Measurements from ENCODE around the gene APOL4.
"Not testable (repeated sequence)": the region's sequence is repeated elsewhere in the genome, so short reads cannot be mapped to it uniquely, and the experiment has no call there.

APOL4 gene

DNA sequence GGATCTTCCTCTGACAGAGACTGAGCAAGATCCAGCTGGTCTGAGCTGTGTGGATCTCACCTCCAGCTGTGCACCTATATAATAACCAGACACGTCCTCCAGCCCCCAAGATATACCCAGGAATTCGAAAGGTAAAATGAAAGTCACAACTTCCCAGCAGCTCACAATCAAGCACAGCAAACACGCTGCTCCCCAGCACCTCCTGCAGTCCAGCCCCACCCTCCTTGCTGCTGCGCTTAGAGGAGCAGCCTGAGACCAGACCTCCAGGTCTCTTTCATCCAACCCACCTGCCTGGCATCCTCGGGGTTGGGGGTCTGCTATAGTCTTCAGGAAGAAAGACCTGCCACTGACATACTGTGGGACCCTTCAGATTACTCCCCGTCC, 3.0 kb upstream of the APOL4 start:
- peaks cover 4% of the 10 kb centered on the region for H3K27me3 Mint-ChIP-seq
- H3K9me3 Mint-ChIP-seq (ENCODE audit: low read depth), result no peaks in the 10 kb centered on the region
- no peaks in the 10 kb centered on the region for H3K36me3 Mint-ChIP-seq
- H3K4me3 Mint-ChIP-seq, result no peak overlapping the region
- no peak overlapping the region for H3K27ac Mint-ChIP-seq
- H3K4me1 Mint-ChIP-seq (ENCODE audit: low read depth), result no peaks in the 10 kb centered on the region

DNA sequence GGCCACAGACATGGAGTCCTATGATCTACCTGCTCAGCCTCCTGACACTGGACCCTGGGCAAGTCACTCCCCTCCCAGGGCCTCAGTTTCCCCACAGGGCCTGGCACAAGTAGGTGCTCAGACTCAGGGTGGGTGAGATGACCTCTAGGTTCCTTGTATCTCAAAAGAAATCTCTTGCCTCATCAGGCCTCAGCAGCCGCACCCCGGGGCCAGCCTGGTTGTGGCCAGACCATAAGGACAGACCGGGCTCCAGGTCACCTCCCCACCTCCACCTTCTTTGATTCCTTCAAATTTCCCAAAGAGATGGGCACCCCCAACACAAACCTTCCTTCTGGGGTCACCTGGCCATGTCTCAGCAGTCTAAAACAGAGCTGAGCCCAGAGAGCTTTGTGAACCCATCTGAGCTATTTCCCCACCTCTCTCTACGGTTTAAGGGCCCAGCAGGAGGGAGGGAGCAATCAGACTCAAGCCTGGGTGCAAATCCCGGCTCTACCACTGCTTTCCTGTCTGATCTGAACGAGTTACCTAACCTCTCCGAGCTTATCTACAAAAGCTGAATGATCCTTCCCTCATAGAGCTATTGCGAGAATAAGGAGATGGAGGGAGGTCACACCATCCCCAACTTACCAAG, 2.5 kb upstream of the APOL4 start:
- Mint-ChIP-seq H3K9me3 (ENCODE audit: low read depth) (no peaks in the 10 kb centered on the region), H3K27ac (no peak overlapping the region), H3K36me3 (no peaks in the 10 kb centered on the region), H3K4me1 (ENCODE audit: low read depth) (no peaks in the 10 kb centered on the region), H3K4me3 (no peak overlapping the region), H3K27me3 (peaks cover 4% of the 10 kb centered on the region)

DNA sequence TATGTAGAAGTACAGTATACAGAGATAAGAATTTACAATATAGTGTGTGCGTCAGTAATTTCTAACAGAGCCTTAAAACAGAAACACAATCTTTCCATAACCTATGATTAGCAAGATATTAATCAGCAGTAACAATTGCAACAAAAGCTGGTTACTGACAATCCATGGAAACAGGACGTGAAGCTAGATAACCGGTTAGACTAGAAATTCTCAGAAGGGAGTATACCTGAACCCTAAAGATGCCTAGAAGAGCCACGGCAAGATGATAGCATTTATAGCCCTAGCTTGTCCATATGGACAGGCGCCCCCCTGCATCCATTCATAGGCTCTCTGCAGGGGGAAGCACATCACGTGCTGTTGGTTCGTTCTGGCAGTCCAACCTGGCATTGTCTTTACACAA, 1.8 kb upstream of the APOL4 start:
- not testable (repeated sequence) for H3K4me1 Mint-ChIP-seq (ENCODE audit: low read depth); H3K27me3 Mint-ChIP-seq; H3K27ac Mint-ChIP-seq; H3K9me3 Mint-ChIP-seq (ENCODE audit: low read depth); H3K36me3 Mint-ChIP-seq; H3K4me3 Mint-ChIP-seq

DNA sequence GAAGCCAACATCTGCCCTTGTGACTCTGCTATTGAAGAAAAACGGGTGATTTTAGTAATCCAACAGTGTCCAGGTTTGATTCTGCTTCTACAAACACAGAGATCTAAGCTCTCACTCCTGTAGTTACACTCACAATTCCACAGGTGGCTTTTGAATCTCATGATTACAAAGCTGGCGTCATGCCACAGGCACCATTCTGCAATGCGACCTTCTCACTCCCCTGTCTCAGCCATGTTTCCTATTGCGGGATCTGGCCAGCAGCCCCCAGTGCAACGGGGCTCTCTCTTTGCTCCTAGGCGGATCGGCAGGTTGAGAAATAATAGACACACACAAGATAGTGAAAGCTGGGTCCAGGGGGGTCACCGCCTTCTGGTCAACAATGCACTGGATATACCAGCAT, 1.3 kb upstream of the APOL4 start:
- H3K27me3 Mint-ChIP-seq; H3K9me3 Mint-ChIP-seq (ENCODE audit: low read depth); H3K4me1 Mint-ChIP-seq (ENCODE audit: low read depth); H3K36me3 Mint-ChIP-seq; H3K4me3 Mint-ChIP-seq; H3K27ac Mint-ChIP-seq: not testable (repeated sequence)

DNA sequence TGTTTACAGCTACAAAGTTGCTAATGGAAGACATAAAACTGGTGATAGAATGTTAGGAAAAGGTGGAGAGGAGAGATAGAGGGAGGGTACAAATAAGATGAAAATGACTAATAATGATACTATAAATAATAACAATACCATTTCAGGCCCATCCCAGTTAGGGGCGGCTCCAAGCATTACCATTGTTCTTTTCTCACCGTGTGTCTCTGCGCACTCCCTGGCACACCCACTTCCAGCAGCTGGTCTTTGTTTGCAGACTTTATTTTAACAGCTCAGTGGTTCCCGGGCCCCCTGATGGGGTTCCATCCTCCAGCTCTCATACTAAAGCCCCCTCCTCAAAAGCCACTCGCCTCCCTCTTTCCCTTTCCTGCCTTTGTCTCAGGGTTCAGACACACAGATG, 584 bp downstream of the APOL4 start:
- not testable (repeated sequence) for H3K27me3 Mint-ChIP-seq; H3K27ac Mint-ChIP-seq; H3K9me3 Mint-ChIP-seq (ENCODE audit: low read depth); H3K36me3 Mint-ChIP-seq; H3K4me3 Mint-ChIP-seq
- H3K4me1 Mint-ChIP-seq (ENCODE audit: low read depth), result peaks cover 16% of the 10 kb centered on the region

DNA sequence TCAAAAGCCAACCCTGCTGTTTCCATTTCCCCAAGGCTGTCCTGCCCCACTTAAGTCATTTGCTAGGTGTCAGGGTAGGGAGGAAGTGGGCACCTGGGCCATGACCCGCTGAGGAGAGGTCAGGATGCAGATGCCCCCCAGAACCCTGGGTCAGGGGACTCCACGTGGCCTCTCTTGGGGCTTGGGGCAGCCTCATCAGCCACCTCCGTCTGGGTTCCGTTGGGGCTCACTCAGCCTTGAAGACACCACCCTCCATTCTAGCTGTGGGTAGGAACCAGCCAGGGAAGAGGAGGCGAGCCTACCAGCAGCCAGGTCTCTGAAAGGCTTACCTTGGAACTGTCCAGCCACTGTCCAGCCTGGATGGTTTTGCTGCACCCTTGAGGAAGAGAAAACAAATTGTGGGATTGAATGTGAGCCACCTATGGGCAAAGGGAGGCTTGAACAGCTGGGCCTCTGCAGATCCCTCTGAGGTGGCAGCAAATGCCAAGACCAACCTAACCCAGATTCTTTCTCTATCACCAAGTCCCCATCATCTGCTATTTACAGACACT, 2.5 kb downstream of the APOL4 start:
- H3K9me3 Mint-ChIP-seq (ENCODE audit: low read depth), result no peaks in the 10 kb centered on the region
- H3K27me3 Mint-ChIP-seq, result peaks cover 2% of the 10 kb centered on the region
- H3K4me3 Mint-ChIP-seq, result no peak overlapping the region
- no peaks in the 10 kb centered on the region for H3K36me3 Mint-ChIP-seq
- H3K4me1 Mint-ChIP-seq (ENCODE audit: low read depth), result peaks cover 19% of the 10 kb centered on the region
- no peak overlapping the region for H3K27ac Mint-ChIP-seq

DNA sequence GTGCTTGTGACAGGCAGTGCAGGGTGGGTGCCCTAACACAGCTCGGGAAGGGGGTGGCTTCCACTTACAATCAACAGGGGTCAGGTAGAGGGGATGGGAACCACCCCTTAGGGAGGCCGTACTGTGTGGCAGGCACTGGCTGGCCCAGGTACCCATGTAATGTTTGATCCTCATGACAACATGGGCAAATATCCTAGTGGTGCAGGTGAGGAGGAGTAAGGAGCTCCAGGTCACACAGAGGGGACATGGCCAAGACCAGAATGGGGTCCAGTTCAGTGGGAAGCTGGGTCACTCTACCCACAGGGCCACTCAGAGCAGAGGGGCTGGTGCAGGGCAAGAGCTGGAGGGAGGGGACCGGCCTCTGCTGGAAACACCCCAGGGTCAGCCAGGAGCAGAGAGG, 3.1 kb downstream of the APOL4 start:
- H3K27ac Mint-ChIP-seq, result peak overlapping the region; percentile 34
- peaks cover 2% of the 10 kb centered on the region for H3K27me3 Mint-ChIP-seq
- no peaks in the 10 kb centered on the region for H3K9me3 Mint-ChIP-seq (ENCODE audit: low read depth)
- H3K4me1 Mint-ChIP-seq (ENCODE audit: low read depth), result peaks cover 19% of the 10 kb centered on the region
- no peak overlapping the region for H3K4me3 Mint-ChIP-seq
- no peaks in the 10 kb centered on the region for H3K36me3 Mint-ChIP-seq

DNA sequence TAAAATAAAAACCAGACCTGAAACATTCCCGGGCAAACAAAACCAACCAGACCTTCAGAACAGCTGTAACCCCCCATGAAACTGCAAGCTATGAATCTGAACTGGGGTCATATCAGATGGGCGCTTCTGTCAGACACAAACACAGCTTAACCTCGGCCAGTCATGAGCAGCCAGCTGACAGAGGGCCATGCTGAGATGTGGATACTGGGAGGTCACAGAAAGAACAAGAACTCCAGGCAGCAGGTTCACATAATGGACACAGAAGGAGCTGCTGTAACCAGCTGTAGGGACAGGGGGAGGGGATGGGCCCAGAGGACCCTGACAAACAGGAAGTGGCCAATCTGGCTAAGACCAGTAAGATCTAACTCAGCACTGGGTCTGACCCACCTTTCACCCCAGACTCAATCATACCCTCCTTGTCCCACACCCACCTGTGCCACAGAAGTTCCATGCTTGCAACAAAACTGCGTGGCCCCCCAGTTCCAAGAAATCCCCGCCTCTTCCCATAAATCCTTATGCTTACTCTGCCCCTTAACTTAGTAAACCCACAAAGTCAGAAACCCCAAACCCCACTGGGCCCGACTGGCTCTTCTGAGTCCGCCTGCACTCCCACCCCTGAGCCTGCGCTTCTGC, 4.0 kb downstream of the APOL4 start:
- Mint-ChIP-seq H3K27ac (peak overlapping the region; percentile 34), H3K4me1 (ENCODE audit: low read depth) (peaks cover 19% of the 10 kb centered on the region), H3K36me3 (no peaks in the 10 kb centered on the region)

DNA sequence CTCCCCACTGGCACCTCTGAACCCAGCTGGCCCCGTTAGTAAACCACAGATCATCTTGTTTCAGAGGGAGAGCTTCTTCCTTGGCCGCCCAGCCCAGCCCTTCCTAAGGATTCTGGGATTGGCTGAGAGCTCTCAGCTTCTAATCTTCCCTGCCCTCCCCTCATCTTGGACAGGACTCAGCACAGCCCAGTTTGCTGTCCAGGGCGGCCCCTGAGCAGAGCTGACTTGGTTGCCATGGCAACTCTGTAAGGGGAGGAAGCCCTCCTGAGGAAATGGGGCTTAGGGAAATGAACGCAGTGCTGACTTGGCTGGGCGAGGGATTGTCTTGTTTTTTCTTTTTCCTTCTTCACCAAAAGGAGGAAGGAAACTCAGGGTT, 4.6 kb downstream of the APOL4 start:
- Mint-ChIP-seq H3K36me3 (no peaks in the 10 kb centered on the region), H3K4me3 (no peak overlapping the region), H3K27ac (no peak overlapping the region), H3K9me3 (ENCODE audit: low read depth) (no peaks in the 10 kb centered on the region), H3K27me3 (no peaks in the 10 kb centered on the region), H3K4me1 (ENCODE audit: low read depth) (peaks cover 19% of the 10 kb centered on the region)

More for the DNA sequence above, 4.0 kb downstream of the APOL4 start:
- H3K27me3 Mint-ChIP-seq, result no peaks in the 10 kb centered on the region
- H3K4me3 Mint-ChIP-seq, result no peak overlapping the region
- no peaks in the 10 kb centered on the region for H3K9me3 Mint-ChIP-seq (ENCODE audit: low read depth)

DNA sequence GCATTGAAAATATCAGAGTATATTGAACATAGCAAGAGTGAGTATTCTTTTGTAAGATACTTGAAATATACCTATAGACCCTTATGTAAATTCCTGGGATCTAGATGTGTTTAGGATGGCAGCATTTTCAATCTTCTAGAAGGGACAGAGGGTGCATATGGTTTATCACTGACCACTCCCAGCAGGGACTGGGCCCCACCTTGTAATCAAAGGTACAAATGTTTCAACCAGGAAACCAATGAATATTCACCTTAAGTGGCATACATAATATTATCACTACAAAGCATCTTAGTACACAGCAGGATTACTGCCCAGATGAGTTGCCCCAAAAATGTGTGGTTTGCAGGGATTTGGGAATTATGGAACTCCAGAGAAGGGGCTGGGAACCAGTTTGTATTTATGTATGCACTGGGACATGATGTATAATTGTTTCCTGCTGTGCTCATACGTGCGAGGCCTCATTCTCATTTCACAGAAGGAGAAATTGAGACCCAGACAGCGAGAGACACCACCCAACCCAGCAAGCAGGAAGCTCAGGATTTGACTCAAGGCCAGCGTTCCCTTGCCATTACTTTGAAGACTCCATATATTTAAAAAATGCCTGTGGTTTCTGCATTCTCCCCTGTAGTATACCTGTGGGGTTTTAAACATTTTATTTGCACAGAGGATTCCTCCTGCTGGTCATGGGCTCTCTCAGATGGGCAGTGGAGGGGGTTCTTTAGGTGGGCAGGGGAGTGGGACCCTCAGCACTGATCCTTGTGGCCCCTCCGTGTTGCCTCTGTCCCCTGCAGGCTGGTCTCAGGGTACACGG, 5.2 kb downstream of the APOL4 start:
- Mint-ChIP-seq H3K27ac (no peak overlapping the region), H3K36me3 (no peaks in the 10 kb centered on the region), H3K4me1 (ENCODE audit: low read depth) (peaks cover 19% of the 10 kb centered on the region), H3K9me3 (ENCODE audit: low read depth) (no peaks in the 10 kb centered on the region), H3K27me3 (no peaks in the 10 kb centered on the region), H3K4me3 (no peak overlapping the region)

DNA sequence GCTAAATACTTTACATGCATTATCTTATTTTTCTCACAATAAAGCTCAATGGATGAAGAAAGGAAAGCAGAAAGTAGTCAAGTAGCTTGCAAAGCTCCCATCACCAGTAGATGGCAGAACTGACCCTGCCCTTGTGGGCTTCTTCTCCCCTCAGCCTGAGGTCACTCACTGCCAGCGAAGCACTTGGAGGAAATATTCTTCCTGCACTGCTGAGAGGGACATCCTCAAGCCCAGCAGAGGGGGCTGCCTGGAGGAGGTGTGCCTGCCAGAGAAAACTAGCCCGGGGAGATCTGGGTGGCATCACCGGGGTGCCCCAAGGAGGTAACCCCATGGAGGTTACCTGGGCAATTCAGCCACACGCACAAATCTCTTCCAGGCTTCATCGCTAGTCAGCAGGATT, 6.6 kb downstream of the APOL4 start:
- no peaks in the 10 kb centered on the region for H3K9me3 Mint-ChIP-seq (ENCODE audit: low read depth)

DNA sequence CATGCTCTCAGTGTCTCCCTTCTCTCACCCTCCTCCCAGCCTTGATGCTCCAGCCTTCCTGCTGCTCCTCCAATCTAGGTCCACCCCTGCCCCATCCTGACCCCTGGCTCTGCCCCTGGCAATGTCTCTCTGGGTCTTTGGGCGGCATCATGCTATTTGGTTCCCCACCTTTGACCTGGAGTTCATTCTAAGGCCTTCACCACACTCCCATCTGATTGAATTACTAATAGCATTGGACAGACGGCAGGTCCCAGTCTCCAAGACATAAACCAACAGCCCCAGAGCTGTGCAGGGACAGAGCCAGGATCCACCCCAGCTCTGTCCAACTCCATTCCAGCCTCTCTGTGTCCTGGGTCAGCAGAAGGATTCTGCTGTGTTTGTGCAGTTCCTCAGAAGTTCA, 7.2 kb downstream of the APOL4 start:
- H3K4me1 Mint-ChIP-seq (ENCODE audit: low read depth), result peaks cover 19% of the 10 kb centered on the region
- H3K4me3 Mint-ChIP-seq, result no peak overlapping the region
- H3K27ac Mint-ChIP-seq, result no peak overlapping the region
- H3K27me3 Mint-ChIP-seq, result no peaks in the 10 kb centered on the region
- no peaks in the 10 kb centered on the region for H3K36me3 Mint-ChIP-seq
- H3K9me3 Mint-ChIP-seq (ENCODE audit: low read depth), result no peaks in the 10 kb centered on the region

More for the DNA sequence above, 6.6 kb downstream of the APOL4 start:
- Mint-ChIP-seq H3K4me3 (no peak overlapping the region), H3K27me3 (no peaks in the 10 kb centered on the region), H3K4me1 (ENCODE audit: low read depth) (peaks cover 19% of the 10 kb centered on the region), H3K27ac (no peak overlapping the region), H3K36me3 (no peaks in the 10 kb centered on the region)

DNA sequence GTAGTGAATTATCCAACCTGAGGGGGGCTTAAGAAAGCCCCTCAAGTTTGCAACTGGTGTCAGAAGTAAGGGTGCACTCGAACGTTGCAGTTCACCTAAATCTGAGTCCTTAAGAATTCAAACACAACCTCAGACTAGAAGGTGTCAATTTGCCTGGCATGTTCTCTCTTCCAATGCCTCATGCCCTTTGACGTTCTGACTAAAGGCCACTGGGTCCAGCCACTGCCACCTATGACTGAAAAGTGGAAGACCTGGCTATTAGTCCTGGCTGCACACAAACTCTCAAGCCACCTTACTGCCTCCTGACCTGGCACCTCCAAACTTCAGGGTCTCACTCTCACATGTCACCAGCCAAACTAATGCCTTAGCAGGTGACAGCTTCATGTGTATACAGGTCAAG, 8.0 kb downstream of the APOL4 start:
- H3K36me3 Mint-ChIP-seq, result no peaks in the 10 kb centered on the region
- H3K27ac Mint-ChIP-seq, result no peak overlapping the region
- no peaks in the 10 kb centered on the region for H3K27me3 Mint-ChIP-seq
- peaks cover 19% of the 10 kb centered on the region for H3K4me1 Mint-ChIP-seq (ENCODE audit: low read depth)
- H3K9me3 Mint-ChIP-seq (ENCODE audit: low read depth), result no peaks in the 10 kb centered on the region
- no peak overlapping the region for H3K4me3 Mint-ChIP-seq

DNA sequence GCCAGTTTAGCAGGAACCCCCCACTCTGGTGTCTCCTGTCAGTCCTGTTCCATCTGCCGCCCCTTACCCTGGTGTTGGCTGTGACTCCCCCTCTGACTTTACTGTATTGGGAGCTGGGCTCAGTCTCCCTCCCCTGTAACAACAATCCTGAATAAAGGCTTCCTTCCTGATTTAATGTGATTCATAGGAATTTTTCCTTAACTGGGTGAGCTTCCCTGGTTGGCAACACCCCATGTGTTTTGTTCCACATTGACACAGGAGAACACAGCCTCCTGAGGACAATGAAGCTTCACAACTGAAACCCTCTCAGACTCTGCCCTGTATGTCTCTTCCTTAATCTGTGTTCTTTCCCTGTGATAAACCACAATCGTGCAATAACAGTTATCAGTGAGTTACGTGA, 8.4 kb downstream of the APOL4 start:
- no peaks in the 10 kb centered on the region for H3K36me3 Mint-ChIP-seq
- no peak overlapping the region for H3K27ac Mint-ChIP-seq
- H3K27me3 Mint-ChIP-seq, result no peaks in the 10 kb centered on the region
- H3K4me1 Mint-ChIP-seq (ENCODE audit: low read depth), result peaks cover 16% of the 10 kb centered on the region
- H3K9me3 Mint-ChIP-seq (ENCODE audit: low read depth), result no peaks in the 10 kb centered on the region
- H3K4me3 Mint-ChIP-seq, result no peak overlapping the region

DNA sequence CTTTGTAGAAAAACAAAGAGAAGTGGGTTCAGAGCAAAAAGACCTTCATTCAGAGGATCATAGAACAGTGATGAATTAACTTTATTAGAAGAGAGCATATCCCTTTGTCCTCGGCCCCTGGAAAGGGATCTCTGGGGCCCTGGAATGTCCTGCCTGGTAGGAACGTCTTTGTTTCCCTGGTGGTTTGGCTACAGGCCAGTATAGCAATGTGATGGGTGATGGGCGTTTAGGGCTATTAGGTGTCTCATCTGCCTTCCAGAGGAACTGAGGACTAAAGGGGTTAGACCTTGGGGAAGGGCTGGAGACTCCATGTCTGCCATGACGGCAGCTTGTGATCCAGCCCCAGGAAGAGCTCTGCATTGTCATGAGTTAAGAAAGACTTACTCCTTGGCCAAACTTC, 9.1 kb downstream of the APOL4 start:
- Mint-ChIP-seq H3K27me3 (no peaks in the 10 kb centered on the region), H3K27ac (no peak overlapping the region), H3K4me1 (ENCODE audit: low read depth) (peaks cover 10% of the 10 kb centered on the region), H3K9me3 (ENCODE audit: low read depth) (no peaks in the 10 kb centered on the region), H3K36me3 (no peaks in the 10 kb centered on the region), H3K4me3 (no peak overlapping the region)

All from activated naive CD8-positive, alpha-beta T cell (primary cell).